ENCODE data around the gene F8A2.
"Not testable (repeated sequence)": the region's sequence is repeated elsewhere in the genome, so short reads cannot be mapped to it uniquely, and the experiment has no call there.

Gene F8A2

DNA sequence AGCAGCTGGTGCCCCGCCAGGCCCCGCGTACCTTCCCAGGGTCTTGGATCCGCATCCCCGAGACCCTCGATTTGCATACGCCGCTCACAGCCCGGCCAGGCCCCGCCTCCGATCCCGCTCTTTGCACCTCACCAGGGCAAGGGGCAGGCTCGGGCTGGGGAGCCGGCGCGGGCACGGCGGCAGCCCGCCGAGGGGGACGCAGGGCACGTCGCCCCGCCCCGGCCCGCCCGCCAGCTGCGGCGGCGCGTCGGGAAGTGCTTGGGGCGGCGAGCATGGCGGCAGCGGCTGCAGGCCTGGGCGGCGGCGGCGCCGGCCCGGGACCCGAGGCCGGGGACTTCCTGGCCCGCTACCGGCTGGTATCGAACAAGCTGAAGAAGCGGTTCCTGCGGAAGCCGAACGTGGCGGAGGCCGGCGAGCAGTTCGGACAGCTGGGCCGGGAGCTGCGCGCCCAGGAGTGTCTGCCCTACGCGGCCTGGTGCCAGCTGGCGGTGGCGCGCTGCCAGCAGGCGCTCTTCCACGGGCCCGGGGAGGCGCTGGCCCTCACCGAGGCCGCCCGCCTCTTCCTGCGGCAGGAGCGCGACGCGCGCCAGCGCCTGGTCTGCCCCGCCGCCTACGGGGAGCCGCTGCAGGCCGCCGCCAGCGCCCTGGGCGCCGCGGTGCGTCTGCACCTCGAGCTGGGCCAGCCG lies at the start of gene F8A2:
TSS of gene F8A2 (plus strand) at position 253 of the 686 bp plus-strand sequence. CDS start at position 273, 20 bp downstream.
- not testable (repeated sequence) for DNase-seq

DNA sequence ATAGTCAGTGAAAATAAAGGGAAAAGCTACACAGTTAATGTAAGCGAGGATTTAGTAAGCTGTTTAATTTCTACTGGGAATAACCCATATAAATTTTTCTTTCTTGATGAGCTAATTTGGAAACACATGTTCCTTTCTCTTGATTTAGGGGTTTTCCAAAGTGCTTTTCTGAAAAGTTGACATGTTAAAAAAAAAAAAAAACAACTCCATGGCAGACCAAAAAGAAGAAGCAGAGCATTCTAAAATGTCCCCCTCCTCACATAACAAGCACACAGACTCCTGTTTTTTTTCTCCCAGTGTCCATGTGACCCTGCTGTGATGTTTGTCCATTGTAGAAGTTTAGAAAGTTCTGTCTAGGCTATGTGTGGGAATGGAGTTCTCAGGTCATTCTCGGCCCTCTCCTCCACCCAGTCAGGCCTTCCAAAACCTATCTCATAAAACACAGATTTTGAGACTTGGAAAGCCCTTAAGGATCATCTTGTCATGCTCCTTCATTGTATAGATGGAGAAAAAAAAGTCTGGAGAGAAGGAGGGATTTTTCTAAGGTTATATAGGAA lies 48.3 kb upstream of the F8A2 start:
- DNase-seq: peak; percentile 6 to 29

DNA sequence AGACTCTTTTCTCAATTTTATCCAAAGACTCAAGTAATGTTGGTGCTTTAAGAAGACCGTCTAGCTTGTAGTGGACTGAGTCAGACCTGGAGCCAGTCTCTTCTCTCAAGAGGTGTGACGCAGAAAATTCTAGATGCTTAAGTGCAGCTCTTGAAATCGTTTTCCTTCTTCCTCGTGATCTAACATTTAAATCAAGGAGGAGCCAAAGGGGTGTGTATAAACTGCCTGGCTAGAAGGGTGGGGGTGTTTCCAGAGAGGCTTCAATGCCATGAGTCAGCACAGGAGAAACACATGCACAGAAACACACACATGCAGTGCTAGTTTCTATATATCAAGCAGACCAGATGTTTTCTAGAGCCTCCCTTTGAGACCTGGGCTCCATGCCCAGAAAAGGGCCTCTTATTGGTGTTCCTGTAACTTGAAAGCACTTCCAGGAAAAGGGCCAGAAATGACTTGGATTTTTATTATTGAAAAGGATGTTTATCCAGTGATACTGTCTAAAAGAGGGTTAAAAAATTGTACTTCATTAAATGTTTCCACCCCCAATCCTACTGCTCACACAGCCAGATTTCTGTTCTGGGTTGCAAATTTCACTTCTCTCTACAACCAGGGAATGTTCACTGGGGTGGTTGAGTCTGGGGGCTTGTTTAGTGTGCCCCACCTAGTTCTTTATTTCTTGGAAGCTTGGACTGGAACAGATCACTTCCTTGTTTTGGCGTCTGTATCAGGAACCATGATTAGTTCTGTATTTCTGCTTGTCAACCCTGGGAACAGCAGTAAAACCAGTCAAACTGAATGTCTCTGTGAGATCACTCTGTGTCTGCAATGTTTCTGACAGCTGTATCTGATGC lies 47.2 kb upstream of the F8A2 start, which contains the start of gene CLIC2:
TSS of gene CLIC2 (minus strand) at position 129 of the 851 bp plus-strand sequence. CDS start 187 bp downstream, outside the sequence.
- DNase-seq: peak; percentile 52 to 70

- DNase-seq: not testable (repeated sequence)
These were observed 46.6 kb upstream of the F8A2 start for GRCh38 chrX:155335337-155335712.

GRCh38 chrX:155345689-155346088 lies 36.2 kb upstream of the F8A2 start:
- not testable (repeated sequence) for DNase-seq

- not testable (repeated sequence) for DNase-seq
These were observed 32.4 kb upstream of the F8A2 start for GRCh38 chrX:155349448-155349847.

GRCh38 chrX:155363712-155364111 lies 18.2 kb upstream of the F8A2 start:
- DNase-seq: not testable (repeated sequence)

GRCh38 chrX:155373777-155374458 lies 8.0 kb upstream of the F8A2 start:
- not testable (repeated sequence) for DNase-seq

DNA sequence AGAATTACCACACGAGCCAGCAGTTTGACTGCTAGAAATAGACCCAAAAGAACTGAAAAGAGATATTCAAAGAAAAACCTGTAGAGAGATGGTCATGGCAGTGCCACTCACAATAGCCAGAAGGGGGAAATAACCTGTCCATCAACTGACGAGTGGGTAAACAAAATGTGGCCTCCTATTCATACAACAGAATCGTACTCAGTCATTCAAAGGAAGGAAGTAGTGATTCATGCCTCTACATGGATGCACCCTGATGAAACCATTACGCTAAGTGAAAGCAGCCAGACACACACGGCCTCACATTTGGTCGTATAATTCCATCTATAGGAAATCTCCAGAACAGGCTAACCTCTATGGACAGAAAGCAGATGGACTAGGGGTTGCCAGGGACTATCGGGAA lies 2.1 kb upstream of the F8A2 start:
- not testable (repeated sequence) for DNase-seq

DNA sequence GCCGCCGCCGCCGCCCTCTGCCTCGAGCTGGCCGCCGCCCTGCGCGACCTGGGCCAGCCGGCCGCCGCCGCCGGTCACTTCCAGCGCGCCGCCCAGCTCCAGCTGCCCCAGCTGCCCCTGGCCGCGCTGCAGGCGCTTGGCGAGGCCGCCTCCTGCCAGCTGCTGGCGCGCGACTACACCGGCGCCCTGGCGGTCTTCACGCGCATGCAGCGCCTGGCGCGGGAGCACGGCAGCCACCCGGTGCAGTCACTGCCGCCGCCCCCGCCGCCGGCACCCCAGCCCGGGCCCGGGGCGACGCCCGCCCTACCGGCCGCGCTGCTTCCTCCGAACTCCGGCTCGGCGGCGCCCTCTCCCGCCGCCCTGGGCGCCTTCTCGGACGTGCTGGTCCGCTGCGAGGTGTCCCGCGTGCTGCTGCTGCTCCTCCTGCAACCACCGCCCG lies 653 bp downstream of the F8A2 start:
- DNase-seq: not testable (repeated sequence)

DNA sequence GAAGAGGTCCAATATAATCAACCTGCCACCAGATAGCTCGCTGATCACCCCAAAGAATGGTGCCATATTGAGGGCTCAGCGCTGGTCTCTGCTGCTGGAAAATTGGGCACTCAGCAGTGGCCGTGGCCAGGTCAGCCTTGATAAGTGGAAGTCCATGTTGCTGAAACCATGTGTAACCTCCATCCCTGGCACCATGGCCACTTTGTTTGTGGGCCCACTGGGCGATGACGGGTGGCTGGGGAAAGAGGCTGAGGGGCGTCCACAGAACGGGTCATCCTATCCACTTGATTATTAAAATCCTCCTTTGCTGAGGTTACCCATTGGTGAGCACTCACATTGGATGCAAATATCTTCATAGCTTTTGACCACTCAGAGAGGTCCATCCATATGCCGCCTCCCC lies 7.7 kb downstream of the F8A2 start:
- no peak for DNase-seq

- not testable (repeated sequence) for DNase-seq
These were observed 12.9 kb downstream of the F8A2 start for GRCh38 chrX:155394747-155395276.

DNA sequence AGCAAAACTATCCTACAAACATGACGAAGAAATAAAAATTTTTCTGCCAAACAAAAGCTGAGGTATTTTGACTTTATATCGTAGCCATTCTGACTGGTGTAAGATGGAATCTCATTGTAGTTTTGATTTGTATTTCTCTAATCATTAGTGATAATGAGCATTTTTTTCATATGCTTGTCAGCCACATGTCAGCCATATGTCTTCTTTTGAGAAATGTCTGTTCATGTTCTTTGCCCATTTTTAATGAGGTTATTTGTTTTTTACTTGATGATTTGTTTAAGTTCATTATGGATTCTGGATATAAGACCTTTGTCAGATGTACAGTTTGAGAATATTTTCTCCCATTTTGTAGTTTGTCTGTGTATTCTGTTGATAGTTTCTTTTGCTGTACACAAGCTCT lies 24.5 kb downstream of the F8A2 start:
- no peak for DNase-seq

DNA sequence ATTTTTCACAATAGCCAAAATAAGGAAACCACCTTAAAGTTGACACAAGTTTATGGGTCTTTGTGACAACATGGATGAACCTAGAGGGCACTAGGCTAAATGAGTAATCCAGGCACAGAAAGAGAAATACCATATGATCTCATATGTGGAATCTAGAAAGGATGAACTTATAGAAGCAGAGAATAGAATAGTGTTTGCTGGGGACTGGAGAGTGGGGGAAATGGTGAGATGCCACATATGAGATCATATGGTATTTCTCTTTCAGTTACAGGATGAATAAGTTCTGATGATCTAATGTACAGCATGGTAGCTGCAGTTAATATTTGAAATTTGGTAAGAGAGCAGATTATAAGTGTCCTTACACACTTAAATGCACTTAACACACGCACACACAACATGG lies 35.9 kb downstream of the F8A2 start:
- DNase-seq: no peak
